Fibroblast of villous mesenchyme (primary cell): Measurements from ENCODE around the gene PTPRN2. TPM values are rescaled to one million over a fixed set of nuclear protein-coding genes. Genes with fewer than 3 reads are reported as not detected.

Experiments used
- DNase-seq: peaks from one replicate; pipeline ENCODE4 v3.0.0-alpha.2; 2010; ENCODE audit warnings: low read depth
- H3K4me3 ChIP-seq: 2 replicates; pipeline ENCODE4 v1.5.1; 2011; ENCODE audit warnings: low read depth, mild to moderate bottlenecking, low read length
- CTCF ChIP-seq: IDR thresholded peaks from 2 replicates; pipeline ENCODE4 v1.5.1; 2012; ENCODE audit warnings: low read depth, mild to moderate bottlenecking, low read length; ENCODE audit not compliant: insufficient read depth
- total RNA-seq: library from RNA; depleted of rRNA; stranded (reverse); fragments of >200 nt; gene quantifications from 2 replicates; pipeline ENCODE4 v1.2.3, GENCODE V29; 2012

The PTPRN2 gene
- total RNA-seq, 1 donor, result not detected

GRCh38 chr7:158053183-158053915 lies 534.3 kb downstream of the PTPRN2 start:
- no peak for TF ChIP-seq CTCF
- no peak for DNase-seq
- no peak overlapping the region for H3K4me3 ChIP-seq

GRCh38 chr7:158052381-158053060 lies 535.1 kb downstream of the PTPRN2 start:
- DNase-seq, result no peak
- no peak overlapping the region for H3K4me3 ChIP-seq
- TF ChIP-seq CTCF, result no peak

GRCh38 chr7:158051776-158052175 lies 535.8 kb downstream of the PTPRN2 start:
- TF ChIP-seq CTCF, result no peak
- no peak overlapping the region for H3K4me3 ChIP-seq
- DNase-seq, result no peak

GRCh38 chr7:158050978-158051651 lies 536.5 kb downstream of the PTPRN2 start:
- no peak for DNase-seq
- no peak overlapping the region for H3K4me3 ChIP-seq
- TF ChIP-seq CTCF, result no peak

GRCh38 chr7:158050441-158050977 lies 537.1 kb downstream of the PTPRN2 start:
- no peak for TF ChIP-seq CTCF
- H3K4me3 ChIP-seq, result no peak overlapping the region
- DNase-seq, result no peak

- no peak for DNase-seq
- no peak overlapping the region for H3K4me3 ChIP-seq
- TF ChIP-seq CTCF, result no peak
These were observed 538.4 kb downstream of the PTPRN2 start for GRCh38 chr7:158049271-158049670.
